Activated CD4-positive, alpha-beta T cell treated with anti-CD3 and anti-CD28 coated beads, Interleukin-2, amount 10 ng/mL, durations not matched to agents 7 days and 5 days (primary cell): Measurements from ENCODE around the gene NR1H4. TPM values are rescaled to one million over a fixed set of nuclear protein-coding genes. Genes with fewer than 3 reads are reported as not detected.
A peak's percentile ranks its signal among the peaks of the same experiment; 100 is the strongest.

Source experiments
- CTCF ChIA-PET: fragments of 350-600 bp; sonication (Branson Sonifier 250); formaldehyde crosslinking; loops from one replicate; lab custom pipeline; 2021; ENCODE audit warnings: antibody characterized with exemption; lab: Charles Lee
- POLR2A ChIA-PET: fragments of 350-600 bp; sonication (Branson Sonifier 250); formaldehyde crosslinking; loops from one replicate; lab custom pipeline; 2021; ENCODE audit warnings: antibody characterized with exemption; lab: Charles Lee
- DNase-seq: peaks from one replicate; pipeline ENCODE4 v3.0.0-alpha.2; 2020
- H3K27ac Mint-ChIP-seq: one replicate; pipeline ENCODE4 v1.8.0; 2021; ENCODE audit warnings: mild to moderate bottlenecking, moderate library complexity, mixed read lengths
- H3K27me3 Mint-ChIP-seq: one replicate; pipeline ENCODE4 v1.8.0; 2021; ENCODE audit warnings: mixed read lengths
- H3K36me3 Mint-ChIP-seq: one replicate; pipeline ENCODE4 v1.8.0; 2021; ENCODE audit warnings: low read depth, mixed read lengths
- H3K4me1 Mint-ChIP-seq: one replicate; pipeline ENCODE4 v1.8.0; 2021; ENCODE audit warnings: mixed read lengths
- H3K4me3 Mint-ChIP-seq: one replicate; pipeline ENCODE4 v1.8.0; 2021; ENCODE audit warnings: mild to moderate bottlenecking, moderate library complexity, mixed read lengths
- H3K9me3 Mint-ChIP-seq: one replicate; pipeline ENCODE4 v1.8.0; 2021; ENCODE audit warnings: mixed read lengths
- total RNA-seq, 2 experiments: library from RNA; stranded (reverse); gene quantifications; one replicate each; pipeline ENCODE4 v1.2.3, GENCODE V29; 2021

NR1H4 gene
- total RNA-seq, 2 experiments from 2014 or later = not detected

- DNase-seq = no peak
- no peaks in the 10 kb centered on the region for H3K36me3 Mint-ChIP-seq
- ChIA-PET CTCF (no interaction called here), POLR2A (no interaction called here)
- H3K27me3 Mint-ChIP-seq = peaks cover 31% of the 10 kb centered on the region
- H3K4me3 Mint-ChIP-seq = no peak overlapping the region
- H3K27ac Mint-ChIP-seq = no peak overlapping the region
- H3K9me3 Mint-ChIP-seq = no peaks in the 10 kb centered on the region
- H3K4me1 Mint-ChIP-seq = no peaks in the 10 kb centered on the region
Observed at GRCh38 chr12:100565987-100566545, 92.4 kb downstream of the NR1H4 start.

GRCh38 chr12:100566887-100567637 is 93.4 kb downstream of the NR1H4 start:
- no peak for DNase-seq
- Mint-ChIP-seq H3K4me3 (no peak overlapping the region), H3K9me3 (no peaks in the 10 kb centered on the region), H3K27ac (no peak overlapping the region), H3K27me3 (peaks cover 35% of the 10 kb centered on the region), H3K4me1 (no peaks in the 10 kb centered on the region), H3K36me3 (no peaks in the 10 kb centered on the region)
- ChIA-PET POLR2A (no interaction called here), CTCF (no interaction called here)

DNA sequence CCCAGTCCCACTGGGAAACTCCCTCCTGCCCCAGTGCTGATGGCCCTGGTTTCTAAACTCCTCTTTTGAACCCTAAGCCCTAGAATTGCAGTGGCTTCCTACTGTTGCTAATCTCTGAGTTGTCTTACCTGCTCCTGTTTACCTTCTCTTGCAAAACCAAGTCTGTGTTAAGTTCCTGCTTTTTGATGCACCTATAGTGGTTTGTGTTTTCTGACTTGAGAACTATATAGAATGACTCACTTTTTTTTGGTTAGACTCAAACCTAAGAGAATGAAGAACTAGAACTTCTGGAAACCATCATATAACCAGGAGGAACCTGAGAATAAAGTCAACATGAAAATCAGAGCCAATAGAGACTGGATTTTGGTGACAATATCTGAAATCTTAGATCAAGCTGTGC is 94.3 kb downstream of the NR1H4 start:
- Mint-ChIP-seq H3K27ac (no peak overlapping the region), H3K36me3 (no peaks in the 10 kb centered on the region), H3K27me3 (peaks cover 35% of the 10 kb centered on the region), H3K4me3 (no peak overlapping the region), H3K4me1 (peaks cover 2% of the 10 kb centered on the region), H3K9me3 (no peaks in the 10 kb centered on the region)
- POLR2A ChIA-PET = no interaction called here
- no peak for DNase-seq
- CTCF ChIA-PET = no interaction called here

DNA sequence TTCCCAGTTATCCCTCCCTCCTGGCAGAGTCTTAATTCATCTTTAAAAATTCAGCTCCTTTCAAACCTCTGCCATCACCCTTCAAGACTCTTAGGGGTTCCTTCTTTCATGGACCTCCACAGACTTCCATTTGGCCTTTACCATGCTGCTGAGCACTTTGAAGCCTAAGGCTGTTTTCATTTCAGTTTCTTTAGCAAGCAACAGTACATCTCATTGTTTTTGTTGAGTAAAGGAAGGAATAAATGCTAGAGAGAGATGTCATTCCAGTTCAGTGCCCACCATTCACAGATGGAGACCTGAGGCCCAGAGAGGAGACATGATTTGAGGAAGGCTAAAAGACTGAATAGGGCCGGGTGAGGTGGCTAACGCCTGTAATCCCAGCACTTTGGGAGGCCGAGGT is 98.5 kb downstream of the NR1H4 start:
- ChIA-PET POLR2A (no interaction called here), CTCF (no interaction called here)
- no peaks in the 10 kb centered on the region for H3K36me3 Mint-ChIP-seq
- peaks cover 31% of the 10 kb centered on the region for H3K27me3 Mint-ChIP-seq
- H3K4me3 Mint-ChIP-seq = peak overlapping the region; percentile 3
- DNase-seq = no peak
- no peak overlapping the region for H3K27ac Mint-ChIP-seq
- H3K9me3 Mint-ChIP-seq = no peaks in the 10 kb centered on the region
- peaks cover 16% of the 10 kb centered on the region for H3K4me1 Mint-ChIP-seq

DNA sequence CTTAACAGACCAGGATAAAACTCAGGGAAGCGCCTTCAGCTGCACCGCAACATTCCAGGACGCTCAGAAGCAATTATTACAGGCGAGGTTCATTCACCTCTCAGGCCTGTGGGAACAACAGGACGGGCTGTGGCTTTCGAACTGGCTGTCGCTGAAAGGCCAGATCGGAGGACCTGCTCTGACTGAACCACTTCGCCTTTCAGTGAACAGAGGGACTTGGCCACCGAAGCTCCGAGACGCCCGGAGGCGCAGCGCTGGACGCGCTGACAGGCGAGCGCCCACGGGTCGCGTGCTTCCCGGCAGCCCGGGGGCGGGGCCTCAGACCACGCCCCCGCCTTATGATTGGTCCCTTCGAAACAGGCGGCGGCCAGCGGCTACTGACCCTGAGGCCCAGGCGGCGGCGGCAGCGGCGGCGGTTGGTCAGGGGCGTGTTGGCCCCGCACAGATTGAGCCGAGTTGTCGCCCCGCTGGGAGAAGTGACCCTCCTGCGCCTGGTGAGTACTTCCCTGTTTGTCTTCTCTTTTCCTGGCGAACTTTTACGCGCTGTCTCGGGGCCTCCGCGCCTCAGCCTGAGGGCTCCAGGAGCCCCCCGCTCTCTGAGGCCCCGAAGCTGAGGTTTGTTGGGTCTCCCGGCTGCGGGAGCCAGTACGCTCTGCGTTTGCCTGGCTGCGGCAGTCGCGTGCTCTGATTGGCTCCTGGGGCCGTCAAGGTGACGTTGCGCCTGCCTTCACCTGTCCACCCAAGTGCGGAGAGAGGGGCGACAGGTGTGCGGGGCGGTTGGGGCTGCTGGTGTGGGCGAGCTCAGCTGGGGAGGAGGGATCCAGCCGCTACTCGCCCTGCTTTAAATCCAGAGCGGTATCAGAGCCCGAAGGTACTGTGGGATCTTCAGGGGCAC is 99.9 kb downstream of the NR1H4 start, which contains the start of gene GAS2L3:
TSS of gene GAS2L3 (plus strand) at position 393 of the 895 bp plus-strand sequence. CDS start 21,221 bp downstream, outside the sequence.
- ChIA-PET POLR2A (no interaction called here), CTCF (interaction anchor here (0.5 kb wide), 1 partner anchor 437 kb away, joined by 3 read pairs; no protein-coding TSS in a partner anchor)
- Mint-ChIP-seq H3K36me3 (no peaks in the 10 kb centered on the region), H3K9me3 (no peaks in the 10 kb centered on the region), H3K27me3 (peaks cover 33% of the 10 kb centered on the region), H3K4me1 (peaks cover 16% of the 10 kb centered on the region), H3K4me3 (peak within 1 kb of the TSS; percentile 93), H3K27ac (peak within 1 kb of the TSS; percentile 90)
- peak; percentile 68 for DNase-seq

GRCh38 chr12:100574187-100575074 is 100.8 kb downstream of the NR1H4 start:
- Mint-ChIP-seq H3K36me3 (no peaks in the 10 kb centered on the region), H3K27me3 (peaks cover 30% of the 10 kb centered on the region), H3K4me3 (peak overlapping the region; percentile 93), H3K9me3 (no peaks in the 10 kb centered on the region), H3K27ac (peak overlapping the region; percentile 90), H3K4me1 (peaks cover 16% of the 10 kb centered on the region)
- CTCF ChIA-PET = no interaction called here
- POLR2A ChIA-PET = no interaction called here
- DNase-seq = no peak

- Mint-ChIP-seq H3K36me3 (no peaks in the 10 kb centered on the region), H3K9me3 (no peaks in the 10 kb centered on the region), H3K27ac (no peak overlapping the region), H3K4me1 (peaks cover 16% of the 10 kb centered on the region), H3K4me3 (no peak overlapping the region), H3K27me3 (peaks cover 26% of the 10 kb centered on the region)
- no peak for DNase-seq
- ChIA-PET CTCF (no interaction called here), POLR2A (no interaction called here)
Observed at GRCh38 chr12:100576331-100577036, 102.8 kb downstream of the NR1H4 start.

- DNase-seq = no peak
- H3K36me3 Mint-ChIP-seq = no peaks in the 10 kb centered on the region
- POLR2A ChIA-PET = no interaction called here
- CTCF ChIA-PET = no interaction called here
- H3K9me3 Mint-ChIP-seq = peaks cover 3% of the 10 kb centered on the region
- peaks cover 9% of the 10 kb centered on the region for H3K4me1 Mint-ChIP-seq
- H3K27me3 Mint-ChIP-seq = peaks cover 25% of the 10 kb centered on the region
- no peak overlapping the region for H3K4me3 Mint-ChIP-seq
- H3K27ac Mint-ChIP-seq = no peak overlapping the region
Observed at GRCh38 chr12:100578923-100579322, 105.3 kb downstream of the NR1H4 start.

- DNase-seq = no peak
- Mint-ChIP-seq H3K9me3 (peaks cover 6% of the 10 kb centered on the region), H3K4me3 (no peak overlapping the region), H3K27ac (no peak overlapping the region), H3K27me3 (peaks cover 17% of the 10 kb centered on the region), H3K4me1 (peaks cover under 1% of the 10 kb centered on the region), H3K36me3 (no peaks in the 10 kb centered on the region)
- ChIA-PET POLR2A (no interaction called here), CTCF (no interaction called here)
Observed at GRCh38 chr12:100579844-100580243, 106.2 kb downstream of the NR1H4 start.

- Mint-ChIP-seq H3K27ac (no peak overlapping the region), H3K27me3 (peaks cover 3% of the 10 kb centered on the region), H3K4me3 (no peak overlapping the region), H3K36me3 (no peaks in the 10 kb centered on the region), H3K9me3 (peaks cover 31% of the 10 kb centered on the region), H3K4me1 (no peaks in the 10 kb centered on the region)
- ChIA-PET POLR2A (no interaction called here), CTCF (no interaction called here)
- no peak for DNase-seq
Observed at GRCh38 chr12:100584256-100584655, 110.6 kb downstream of the NR1H4 start.

DNA sequence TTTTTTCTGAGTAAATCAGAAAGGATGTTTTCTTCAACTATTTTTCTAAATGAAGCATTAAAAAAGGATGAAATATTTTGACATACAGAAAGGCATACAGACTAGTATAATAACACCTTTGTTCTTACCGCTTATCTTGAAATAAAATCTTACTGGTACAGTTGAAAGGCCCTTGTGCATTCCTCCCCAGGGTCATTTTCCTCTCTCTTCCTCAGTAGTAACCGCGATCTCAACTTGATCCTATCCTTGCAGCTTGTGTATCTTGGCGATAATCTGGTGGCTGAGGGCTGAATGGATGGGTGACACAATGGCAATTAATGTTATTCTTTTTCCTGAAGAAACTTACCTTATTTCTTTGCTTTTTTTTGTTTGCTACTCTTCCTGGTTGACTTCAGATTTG is 118.3 kb downstream of the NR1H4 start:
- CTCF ChIA-PET = no interaction called here
- H3K9me3 Mint-ChIP-seq = peaks cover 11% of the 10 kb centered on the region
- H3K4me3 Mint-ChIP-seq = no peak overlapping the region
- no peak overlapping the region for H3K27ac Mint-ChIP-seq
- no peaks in the 10 kb centered on the region for H3K4me1 Mint-ChIP-seq
- no peaks in the 10 kb centered on the region for H3K36me3 Mint-ChIP-seq
- POLR2A ChIA-PET = no interaction called here
- no peak for DNase-seq
- H3K27me3 Mint-ChIP-seq = no peaks in the 10 kb centered on the region

DNA sequence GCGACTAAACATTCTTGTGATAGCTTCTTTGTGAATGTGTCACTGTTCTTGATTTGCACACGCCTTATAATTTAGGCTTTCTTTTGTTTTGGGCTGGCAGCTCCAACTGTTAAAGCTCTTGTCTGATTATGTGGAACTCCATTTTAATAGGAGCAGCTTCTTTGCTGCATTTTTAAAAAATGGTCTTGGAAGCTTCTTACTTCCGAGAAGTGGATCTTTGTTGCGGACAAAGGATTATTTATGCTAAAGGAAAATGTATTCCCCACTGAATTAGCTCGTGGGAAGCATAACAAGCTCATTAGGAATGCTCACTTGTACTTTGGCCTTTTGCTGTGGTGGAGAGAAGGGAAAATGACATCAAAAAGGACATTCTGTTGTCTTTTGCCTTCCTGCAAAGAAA is 119.8 kb downstream of the NR1H4 start:
- Mint-ChIP-seq H3K27me3 (no peaks in the 10 kb centered on the region), H3K36me3 (no peaks in the 10 kb centered on the region), H3K27ac (no peak overlapping the region), H3K4me3 (no peak overlapping the region), H3K9me3 (peaks cover 4% of the 10 kb centered on the region), H3K4me1 (no peaks in the 10 kb centered on the region)
- POLR2A ChIA-PET = no interaction called here
- no peak for DNase-seq
- CTCF ChIA-PET = no interaction called here
